H9 (cell line): ENCODE results near the gene TTC13. TPM values are rescaled to one million over a fixed set of nuclear protein-coding genes. Genes with fewer than 3 reads are reported as not detected.

Source experiments
- DNase-seq: peaks from one replicate; pipeline ENCODE4 v3.0.0-alpha.2; 2017
- H2AFZ ChIP-seq: one replicate; pipeline ENCODE4 v1.6.1; 2013; ENCODE audit warnings: mild to moderate bottlenecking, low read length, control low read depth, moderate library complexity
- H2AK5ac ChIP-seq: 2 replicates; pipeline ENCODE4 v1.6.1; 2013; ENCODE audit warnings: low read length, control low read depth, mixed read lengths; ENCODE audit not compliant: insufficient read length
- H2BK120ac ChIP-seq: one replicate; pipeline ENCODE4 v1.6.1; 2013; ENCODE audit warnings: low read depth, mild to moderate bottlenecking, low read length, control low read depth, inconsistent platforms; ENCODE audit not compliant: poor library complexity, severe bottlenecking
- H2BK12ac ChIP-seq: 2 replicates; pipeline ENCODE4 v1.6.1; 2013; ENCODE audit warnings: low read length, control low read depth, mixed read lengths, low read depth; ENCODE audit not compliant: insufficient read length
- H2BK15ac ChIP-seq: 2 replicates; pipeline ENCODE4 v1.6.1; 2013; ENCODE audit warnings: low read depth, low read length, control low read depth
- H2BK20ac ChIP-seq: one replicate; pipeline ENCODE4 v1.6.1; 2013; ENCODE audit warnings: low read depth, mild to moderate bottlenecking, low read length, control low read depth, inconsistent platforms; ENCODE audit not compliant: poor library complexity, severe bottlenecking
- H2BK5ac ChIP-seq: 2 replicates; pipeline ENCODE4 v1.6.1; 2013; ENCODE audit warnings: low read length, control low read depth, mixed read lengths; ENCODE audit not compliant: insufficient read length
- H3K14ac ChIP-seq: 2 replicates; pipeline ENCODE4 v1.6.1; 2013; ENCODE audit warnings: low read length, control low read depth; ENCODE audit not compliant: insufficient read depth
- H3K18ac ChIP-seq: 2 replicates; pipeline ENCODE4 v1.6.1; 2013; ENCODE audit warnings: low read depth, mild to moderate bottlenecking, mixed read lengths, low read length, control low read depth; ENCODE audit not compliant: insufficient read length
- H3K23ac ChIP-seq: 2 replicates; pipeline ENCODE4 v1.6.1; 2013; ENCODE audit warnings: low read length, control low read depth, mixed read lengths, low read depth; ENCODE audit not compliant: insufficient read length
- H3K23me2 ChIP-seq: 2 replicates; pipeline ENCODE4 v1.6.1; 2013; ENCODE audit warnings: low read depth, mild to moderate bottlenecking, mixed read lengths, low read length, control low read depth; ENCODE audit not compliant: insufficient read length, poor library complexity, severe bottlenecking
- H3K27ac ChIP-seq: 2 replicates; pipeline ENCODE4 v1.5.1; 2013; ENCODE audit warnings: low read length, control low read depth, mixed read lengths, low read depth; ENCODE audit not compliant: insufficient read length
- H3K27me3 ChIP-seq: 2 replicates; pipeline ENCODE4 v1.6.1; 2013; ENCODE audit warnings: low read length, control low read depth, inconsistent platforms; ENCODE audit not compliant: insufficient read depth
- H3K4ac ChIP-seq: 2 replicates; pipeline ENCODE4 v1.6.1; 2013; ENCODE audit warnings: low read depth, mild to moderate bottlenecking, control low read depth, inconsistent platforms, low read length, moderate library complexity
- H3K4me1 ChIP-seq: 2 replicates; pipeline ENCODE4 v1.6.1; 2013; ENCODE audit warnings: low read length, control low read depth, inconsistent platforms; ENCODE audit not compliant: insufficient read depth
- H3K4me2 ChIP-seq: 2 replicates; pipeline ENCODE4 v1.6.1; 2013; ENCODE audit warnings: low read length, control low read depth, mixed read lengths; ENCODE audit not compliant: insufficient read length, insufficient read depth
- H3K56ac ChIP-seq: 2 replicates; pipeline ENCODE4 v1.6.1; 2013; ENCODE audit warnings: low read depth, mild to moderate bottlenecking, mixed read lengths, low read length, control low read depth; ENCODE audit not compliant: insufficient read length
- H3K79me1 ChIP-seq: 2 replicates; pipeline ENCODE4 v1.6.1; 2013; ENCODE audit warnings: low read depth, mild to moderate bottlenecking, moderate library complexity, low read length, control low read depth, inconsistent platforms; ENCODE audit not compliant: insufficient read depth, poor library complexity, severe bottlenecking
- H3K79me2 ChIP-seq: 2 replicates; pipeline ENCODE4 v1.6.1; 2013; ENCODE audit warnings: low read length, control low read depth, inconsistent platforms; ENCODE audit not compliant: insufficient read depth
- H3K9ac ChIP-seq: 2 replicates; pipeline ENCODE4 v1.6.1; 2013; ENCODE audit warnings: low read length, control low read depth, mixed read lengths; ENCODE audit not compliant: insufficient read length; ENCODE audit errors: extremely low read depth
- H3K9me3 ChIP-seq: one replicate; pipeline ENCODE4 v1.6.1; 2013; ENCODE audit warnings: low read depth, low read length, inconsistent platforms; ENCODE audit not compliant: control insufficient read depth
- H3T11ph ChIP-seq: one replicate; pipeline ENCODE4 v1.6.1; 2013; ENCODE audit warnings: mild to moderate bottlenecking, low read length, control low read depth, inconsistent platforms
- H4K20me1 ChIP-seq: one replicate; pipeline ENCODE4 v1.6.1; 2013; ENCODE audit not compliant: control insufficient read depth, insufficient read length, insufficient read depth
- H4K5ac ChIP-seq: 2 replicates; pipeline ENCODE4 v1.6.1; 2013; ENCODE audit warnings: low read depth, mild to moderate bottlenecking, mixed read lengths, low read length, control low read depth; ENCODE audit not compliant: insufficient read length
- H4K8ac ChIP-seq: replicated peaks from 2 replicates; pipeline ENCODE4 v1.6.1; 2013; ENCODE audit warnings: low read length, control low read depth, mixed read lengths, low read depth; ENCODE audit not compliant: insufficient read length
- H4K91ac ChIP-seq: 2 replicates; pipeline ENCODE4 v1.6.1; 2013; ENCODE audit warnings: low read depth, mild to moderate bottlenecking, moderate library complexity, mixed read lengths, low read length, control low read depth; ENCODE audit not compliant: insufficient read length
- H3K27ac Mint-ChIP-seq, 3 experiments: 2 replicates in 2 of 3; 3 replicates in 1 of 3; pipeline ENCODE4 v1.8.0; 2020 to 2021; ENCODE audit warnings: mixed read lengths in 3 of 3, mild to moderate bottlenecking in 1 of 3, moderate library complexity in 1 of 3
- H3K27me3 Mint-ChIP-seq: 2 replicates; pipeline ENCODE4 v1.8.0; 2021; ENCODE audit warnings: low read depth, mild to moderate bottlenecking, moderate library complexity, mixed read lengths
- H3K36me3 Mint-ChIP-seq, 3 experiments: 2 replicates in 2 of 3; 3 replicates in 1 of 3; pipeline ENCODE4 v1.8.0; 2020 to 2021; ENCODE audit warnings: low read depth in 3 of 3, mixed read lengths in 3 of 3; ENCODE audit not compliant: insufficient read depth in 1 of 3
- H3K4me1 Mint-ChIP-seq, 2 experiments: 2 replicates each; pipeline ENCODE4 v1.8.0; 2020; ENCODE audit warnings: mixed read lengths in 2 of 2
- H3K4me3 Mint-ChIP-seq, 2 experiments: 2 replicates in 1 of 2; 3 replicates in 1 of 2; pipeline ENCODE4 v1.8.0; 2020 to 2021; ENCODE audit warnings: mild to moderate bottlenecking in 2 of 2, mixed read lengths in 2 of 2, moderate library complexity in 1 of 2
- H3K9me3 Mint-ChIP-seq, 2 experiments: 2 replicates in 1 of 2; 3 replicates in 1 of 2; pipeline ENCODE4 v1.8.0; 2020; ENCODE audit warnings: mild to moderate bottlenecking in 2 of 2, mixed read lengths in 2 of 2, moderate library complexity in 1 of 2
- WGBS: extraction: QIAGEN DNeasy Blood & Tissue Kit; methylation state at CpG from one replicate; pipeline ENCODE4 v1.1.7; 2013; ENCODE audit warnings: missing lambda C conversion rate, low lambda C conversion rate, mixed read lengths; ENCODE audit not compliant: insufficient read length; ENCODE audit errors: extremely low coverage; 5-methylcytosine and 5-hydroxymethylcytosine counted together
- total RNA-seq: library from RNA; stranded (reverse); gene quantifications from 2 replicates; pipeline ENCODE4 v1.2.1, GENCODE V29; 2021
- TF ChIP-seq, protein P1 (sequence below): fragments of 200-600 bp; sonication (generic); conservative IDR thresholded peaks from 3 replicates; pipeline ENCODE4 v1.8.0; 2021; ENCODE audit warnings: antibody characterized with exemption, mild to moderate bottlenecking

Gene TTC13
- total RNA-seq, 1 experiment from 2014 or later = 7.6 TPM

DNA sequence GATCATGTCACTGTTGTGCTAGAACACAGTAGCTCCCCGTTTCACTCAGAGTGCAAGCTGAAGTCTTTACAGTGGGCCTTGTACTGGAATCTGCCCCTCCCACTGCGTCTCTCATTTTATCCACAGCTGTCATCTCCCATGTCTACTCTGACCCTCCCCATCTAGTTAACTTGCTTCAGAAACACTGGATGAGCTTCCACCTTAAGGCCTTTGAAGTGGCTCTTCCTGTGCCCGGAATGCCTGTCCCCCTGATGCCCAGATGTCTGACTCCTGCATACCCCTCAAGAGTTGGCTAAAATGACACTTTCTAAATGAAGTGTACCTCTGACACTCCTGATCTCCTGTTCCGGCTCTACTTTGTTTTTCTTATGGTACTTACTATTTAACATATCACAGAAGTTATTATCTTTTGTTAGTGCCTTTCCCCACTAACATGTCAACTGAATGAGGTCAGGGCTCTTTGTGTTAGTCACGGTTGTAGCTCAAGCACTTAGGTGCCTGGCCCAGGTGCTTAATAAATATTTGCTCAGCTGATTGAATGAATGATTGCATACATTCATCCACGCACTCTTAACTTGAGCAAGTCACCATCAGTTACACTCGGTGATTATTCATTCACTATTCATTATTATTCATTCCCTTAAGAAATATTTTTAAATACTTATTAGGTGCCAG lies 13.6 kb upstream of the TTC13 start:
- H3K79me2 ChIP-seq = no peaks in the 10 kb centered on the region
- no peak overlapping the region for H3K27ac Mint-ChIP-seq
- H3K4ac ChIP-seq = no peak overlapping the region
- WGBS = no CpG with 5 or more reads among the region's 7 CpGs
- no peak overlapping the region for H3K14ac ChIP-seq
- no peak overlapping the region for H3K27ac ChIP-seq
- H2BK12ac ChIP-seq = no peak overlapping the region
- no peaks in the 10 kb centered on the region for H3K23me2 ChIP-seq
- no peak overlapping the region for H3T11ph ChIP-seq
- H4K91ac ChIP-seq = no peak overlapping the region
- no peak overlapping the region for H2AK5ac ChIP-seq
- TF ChIP-seq, protein P1, sequence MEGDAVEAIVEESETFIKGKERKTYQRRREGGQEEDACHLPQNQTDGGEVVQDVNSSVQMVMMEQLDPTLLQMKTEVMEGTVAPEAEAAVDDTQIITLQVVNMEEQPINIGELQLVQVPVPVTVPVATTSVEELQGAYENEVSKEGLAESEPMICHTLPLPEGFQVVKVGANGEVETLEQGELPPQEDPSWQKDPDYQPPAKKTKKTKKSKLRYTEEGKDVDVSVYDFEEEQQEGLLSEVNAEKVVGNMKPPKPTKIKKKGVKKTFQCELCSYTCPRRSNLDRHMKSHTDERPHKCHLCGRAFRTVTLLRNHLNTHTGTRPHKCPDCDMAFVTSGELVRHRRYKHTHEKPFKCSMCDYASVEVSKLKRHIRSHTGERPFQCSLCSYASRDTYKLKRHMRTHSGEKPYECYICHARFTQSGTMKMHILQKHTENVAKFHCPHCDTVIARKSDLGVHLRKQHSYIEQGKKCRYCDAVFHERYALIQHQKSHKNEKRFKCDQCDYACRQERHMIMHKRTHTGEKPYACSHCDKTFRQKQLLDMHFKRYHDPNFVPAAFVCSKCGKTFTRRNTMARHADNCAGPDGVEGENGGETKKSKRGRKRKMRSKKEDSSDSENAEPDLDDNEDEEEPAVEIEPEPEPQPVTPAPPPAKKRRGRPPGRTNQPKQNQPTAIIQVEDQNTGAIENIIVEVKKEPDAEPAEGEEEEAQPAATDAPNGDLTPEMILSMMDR = no peak
- H3K9me3 Mint-ChIP-seq = no peaks in the 10 kb centered on the region
- H3K4me1 ChIP-seq = no peaks in the 10 kb centered on the region
- no peak overlapping the region for H2BK15ac ChIP-seq
- no peak overlapping the region for H3K18ac ChIP-seq
- no peak overlapping the region for H4K8ac ChIP-seq
- peaks cover 4% of the 10 kb centered on the region for H3K27me3 ChIP-seq
- H3K56ac ChIP-seq = no peak overlapping the region
- no peak overlapping the region for H3K23ac ChIP-seq
- H3K4me2 ChIP-seq = no peak overlapping the region
- peaks cover 0 to 15% (median 8%) of the 10 kb centered on the region in 3 experiments; a peak in 4 of 7 replicates for H3K36me3 Mint-ChIP-seq
- H2AFZ ChIP-seq = no peak overlapping the region
- H4K5ac ChIP-seq = no peak overlapping the region
- H4K20me1 ChIP-seq = no peaks in the 10 kb centered on the region
- no peak overlapping the region for H2BK120ac ChIP-seq
- H2BK20ac ChIP-seq = no peak overlapping the region
- H2BK5ac ChIP-seq = no peak overlapping the region
- DNase-seq = no peak
- H3K4me1 Mint-ChIP-seq = no peaks in the 10 kb centered on the region
- no peaks in the 10 kb centered on the region for H3K79me1 ChIP-seq
- H3K4me3 Mint-ChIP-seq = no peak overlapping the region
- no peaks in the 10 kb centered on the region for H3K9me3 ChIP-seq
- no peak overlapping the region for H3K9ac ChIP-seq
- peaks cover 40% of the 10 kb centered on the region for H3K27me3 Mint-ChIP-seq
